Measurements from ENCODE around the gene RBM17.

Gene RBM17

GRCh38 chr10:6069081-6069931 lies 19.5 kb upstream of the RBM17 start:
- Histone ChIP-seq H3K36me3 (ENCODE audit: insufficient read depth, low read length) (no peaks in the 10 kb centered on the region), H3K9me3 (ENCODE audit: low read depth, low read length) (no peaks in the 10 kb centered on the region), H3K9ac (ENCODE audit: insufficient read length) (no peak overlapping the region), H3K4me3 (no peak overlapping the region), H3K27ac (no peak overlapping the region)
- TF ChIP-seq POLR2AphosphoS5 (IDR thresholded peaks at IDR 0.05; ENCODE audit: borderline replicate concordance, low read depth, low read length) (no peak), FOXP2 (optimal IDR thresholded peaks at IDR 0.05; ENCODE audit: control extremely low read depth, extremely low read length, insufficient read depth) (no peak), EZH2 (IDR thresholded peaks at IDR 0.05) (no peak)
- DNase-seq (ENCODE audit: low read depth, low spot score): no peak

- H3K27ac ChIP-seq: no peak overlapping the region
Observed at GRCh38 chr10:6070660-6071059, 18.2 kb upstream of the RBM17 start.

GRCh38 chr10:6071181-6072175 lies 17.4 kb upstream of the RBM17 start:
- no peak for TF ChIP-seq POLR2AphosphoS5 (IDR thresholded peaks at IDR 0.05; ENCODE audit: borderline replicate concordance, low read depth, low read length)
- no peak for TF ChIP-seq FOXP2 (optimal IDR thresholded peaks at IDR 0.05; ENCODE audit: control extremely low read depth, extremely low read length, insufficient read depth)
- TF ChIP-seq EZH2 (IDR thresholded peaks at IDR 0.05): no peak
- H3K27ac ChIP-seq: no peak overlapping the region
- no peaks in the 10 kb centered on the region for H3K36me3 ChIP-seq (ENCODE audit: insufficient read depth, low read length)
- H3K9me3 ChIP-seq (ENCODE audit: low read depth, low read length): no peaks in the 10 kb centered on the region
- no peak overlapping the region for H3K9ac ChIP-seq (ENCODE audit: insufficient read length)
- no peak for DNase-seq (ENCODE audit: low read depth, low spot score)
- H3K4me3 ChIP-seq: no peak overlapping the region

More at GRCh38 chr10:6070660-6071059, 18.2 kb upstream of the RBM17 start:
- DNase-seq (ENCODE audit: low read depth, low spot score): no peak
- Histone ChIP-seq H3K36me3 (ENCODE audit: insufficient read depth, low read length) (no peaks in the 10 kb centered on the region), H3K9me3 (ENCODE audit: low read depth, low read length) (no peaks in the 10 kb centered on the region), H3K4me3 (no peak overlapping the region), H3K9ac (ENCODE audit: insufficient read length) (no peak overlapping the region)
- TF ChIP-seq POLR2AphosphoS5 (IDR thresholded peaks at IDR 0.05; ENCODE audit: borderline replicate concordance, low read depth, low read length): no peak

GRCh38 chr10:6072215-6072934 lies 16.5 kb upstream of the RBM17 start:
- Histone ChIP-seq H3K9me3 (ENCODE audit: low read depth, low read length) (no peaks in the 10 kb centered on the region), H3K9ac (ENCODE audit: insufficient read length) (no peak overlapping the region), H3K4me3 (no peak overlapping the region), H3K27ac (no peak overlapping the region), H3K36me3 (ENCODE audit: insufficient read depth, low read length) (no peaks in the 10 kb centered on the region)
- DNase-seq (ENCODE audit: low read depth, low spot score): no peak
- TF ChIP-seq EZH2 (IDR thresholded peaks at IDR 0.05): no peak
- no peak for TF ChIP-seq FOXP2 (optimal IDR thresholded peaks at IDR 0.05; ENCODE audit: control extremely low read depth, extremely low read length, insufficient read depth)
- no peak for TF ChIP-seq POLR2AphosphoS5 (IDR thresholded peaks at IDR 0.05; ENCODE audit: borderline replicate concordance, low read depth, low read length)

GRCh38 chr10:6074489-6075301 lies 14.1 kb upstream of the RBM17 start:
- Histone ChIP-seq H3K27ac (no peak overlapping the region), H3K9me3 (ENCODE audit: low read depth, low read length) (no peaks in the 10 kb centered on the region), H3K4me3 (no peak overlapping the region), H3K9ac (ENCODE audit: insufficient read length) (no peak overlapping the region), H3K36me3 (ENCODE audit: insufficient read depth, low read length) (no peaks in the 10 kb centered on the region)
- no peak for DNase-seq (ENCODE audit: low read depth, low spot score)
- TF ChIP-seq POLR2AphosphoS5 (IDR thresholded peaks at IDR 0.05; ENCODE audit: borderline replicate concordance, low read depth, low read length) (no peak), FOXP2 (optimal IDR thresholded peaks at IDR 0.05; ENCODE audit: control extremely low read depth, extremely low read length, insufficient read depth) (no peak)

GRCh38 chr10:6077071-6077675 lies 11.7 kb upstream of the RBM17 start:
- no peaks in the 10 kb centered on the region for H3K9me3 ChIP-seq (ENCODE audit: low read depth, low read length)
- no peak overlapping the region for H3K27ac ChIP-seq
- no peak overlapping the region for H3K4me3 ChIP-seq
- DNase-seq (ENCODE audit: low read depth, low spot score): no peak
- TF ChIP-seq POLR2AphosphoS5 (IDR thresholded peaks at IDR 0.05; ENCODE audit: borderline replicate concordance, low read depth, low read length): no peak
- no peak for TF ChIP-seq FOXP2 (optimal IDR thresholded peaks at IDR 0.05; ENCODE audit: control extremely low read depth, extremely low read length, insufficient read depth)
- TF ChIP-seq EZH2 (IDR thresholded peaks at IDR 0.05): no peak
- no peaks in the 10 kb centered on the region for H3K36me3 ChIP-seq (ENCODE audit: insufficient read depth, low read length)
- H3K9ac ChIP-seq (ENCODE audit: insufficient read length): no peak overlapping the region

- Histone ChIP-seq H3K36me3 (ENCODE audit: insufficient read depth, low read length) (no peaks in the 10 kb centered on the region), H3K9me3 (ENCODE audit: low read depth, low read length) (no peaks in the 10 kb centered on the region), H3K27ac (no peak overlapping the region), H3K4me3 (no peak overlapping the region), H3K9ac (ENCODE audit: insufficient read length) (no peak overlapping the region)
- no peak for TF ChIP-seq FOXP2 (optimal IDR thresholded peaks at IDR 0.05; ENCODE audit: control extremely low read depth, extremely low read length, insufficient read depth)
- no peak for DNase-seq (ENCODE audit: low read depth, low spot score)
Observed at GRCh38 chr10:6079044-6079443, 9.8 kb upstream of the RBM17 start.

Data from SK-N-MC (cell line).